GM12878 (cell line): ENCODE data around the gene CCDC34. TPM values are rescaled to one million over a fixed set of nuclear protein-coding genes. Genes with fewer than 3 reads are reported as not detected.

ENCODE experiments used
- ATAC-seq: fragments of 200-7000 bp; cut with Tn5 transposase; 3 replicates; pipeline ENCODE4 v1.9.1; 2020; ENCODE audit warnings: mild to moderate bottlenecking, moderate library complexity
- BruUV-seq: library from RNA; stranded (reverse); fragments of 400-500 nt; replicated peaks from 2 replicates; lab custom pipeline; 2021; lab: Mats Ljungman, UMichigan
- CTCF ChIA-PET: fragments of 300-600 bp; sonication (Branson Sonifier 250); formaldehyde crosslinking; extraction: SDS; loops from one replicate; lab custom pipeline; 2021; ENCODE audit warnings: inconsistent platforms; lab: Yijun Ruan, JAX
- POLR2A ChIA-PET: fragments of 350-600 bp; formaldehyde crosslinking; extraction: SDS; loops from one replicate; lab custom pipeline; 2021; ENCODE audit warnings: inconsistent platforms; lab: Charles Lee
- RAD21 ChIA-PET: fragments of 300-600 bp; sonication (Branson Sonifier 250); formaldehyde crosslinking; loops from one replicate; lab custom pipeline; 2023; ENCODE audit warnings: antibody characterized with exemption; ENCODE audit not compliant: unreplicated experiment; lab: Charles Lee
- SMC1A ChIA-PET: fragments of 300-600 bp; sonication (Branson Sonifier 250); formaldehyde crosslinking; loops from one replicate; lab custom pipeline; 2023; ENCODE audit not compliant: unreplicated experiment, uncharacterized antibody; lab: Charles Lee
- DNase-seq: peaks from one replicate; pipeline ENCODE4 v3.0.0-alpha.2; 2011; ENCODE audit warnings: low read depth, low spot score
- FAIRE-seq: peaks from 3 replicates; lab custom pipeline; 2011; peaks lifted over from hg19 to GRCh38; lab: Jason Lieb, UNC
- H2AFZ ChIP-seq: 2 replicates; pipeline ENCODE4 v1.6.0; 2011; ENCODE audit warnings: low read depth, low read length, control low read depth; ENCODE audit not compliant: control insufficient read depth
- H3K27ac ChIP-seq: 2 replicates; pipeline ENCODE4 v1.5.1; 2011; ENCODE audit warnings: control low read depth; ENCODE audit not compliant: control insufficient read depth, insufficient read depth
- H3K27me3 ChIP-seq, 2 experiments: replicated peaks in 1 of 2; 2 replicates each; pipeline versions ENCODE4 v1.6.0 to v1.6.1; 2011; ENCODE audit warnings: low read length in 1 of 2; ENCODE audit not compliant: control insufficient read depth in 2 of 2, insufficient read depth in 2 of 2
- H3K36me3 ChIP-seq, 2 experiments: 2 replicates each; pipeline ENCODE4 v1.5.1; 2011; ENCODE audit warnings: low read length in 1 of 2; ENCODE audit not compliant: control insufficient read depth in 2 of 2, insufficient read depth in 2 of 2
- H3K4me1 ChIP-seq: 2 replicates; pipeline ENCODE4 v1.6.1; 2011; ENCODE audit warnings: mild to moderate bottlenecking, low read length, moderate library complexity, mixed read lengths; ENCODE audit not compliant: control insufficient read depth, insufficient read depth
- H3K4me2 ChIP-seq: 2 replicates; pipeline ENCODE4 v1.6.0; 2011; ENCODE audit warnings: control low read depth; ENCODE audit not compliant: control insufficient read depth, insufficient read depth
- H3K4me3 ChIP-seq: fragments of 200-600 bp; sonication (generic); 2 replicates; pipeline ENCODE4 v1.5.1; 2016
- H3K79me2 ChIP-seq: 2 replicates; pipeline ENCODE4 v1.6.0; 2011; ENCODE audit warnings: low read length; ENCODE audit not compliant: control insufficient read depth, insufficient read depth
- H3K9ac ChIP-seq: 2 replicates; pipeline ENCODE4 v1.8.0; 2011; ENCODE audit warnings: low read length, control low read depth, mixed read lengths; ENCODE audit not compliant: control insufficient read depth, insufficient read depth
- H3K9me3 ChIP-seq: replicated peaks from 3 replicates; pipeline ENCODE4 v1.5.1; 2011; ENCODE audit warnings: mild to moderate bottlenecking, low read length; ENCODE audit not compliant: control insufficient read depth, insufficient read depth
- H4K20me1 ChIP-seq: 2 replicates; pipeline ENCODE4 v1.6.0; 2011; ENCODE audit not compliant: control insufficient read depth, insufficient read depth
- CBFB ChIP-seq: IDR thresholded peaks from 2 replicates; pipeline ENCODE4 v1.6.1; 2016; ENCODE audit warnings: antibody characterized with exemption, low read depth
- CBX3 ChIP-seq: fragments of 200-600 bp; sonication (generic); IDR thresholded peaks from 2 replicates; pipeline ENCODE4 v1.6.1; 2016; ENCODE audit warnings: low read depth, borderline replicate concordance
- CEBPB ChIP-seq, 2 experiments: fragments of 150-350 bp in 1 of 2; IDR thresholded peaks; 2 replicates each; pipeline ENCODE4 v1.6.1; 2012 to 2014; ENCODE audit warnings: low read depth in 2 of 2, low read length in 2 of 2, borderline replicate concordance in 1 of 2, inconsistent platforms in 1 of 2
- ETV6 ChIP-seq, 2 experiments: fragments of 450-650 bp in 1 of 2; IDR thresholded peaks in 1 of 2; conservative IDR thresholded peaks in 1 of 2; 2 replicates each; pipeline ENCODE4 v1.6.1; 2014; ENCODE audit warnings: antibody characterized with exemption in 1 of 2, borderline replicate concordance in 1 of 2, low read depth in 1 of 2, mild to moderate bottlenecking in 1 of 2, moderate library complexity in 1 of 2
- POLR2AphosphoS2 ChIP-seq: IDR thresholded peaks from 2 replicates; pipeline ENCODE4 v1.6.1; 2011; ENCODE audit warnings: low read depth, mild to moderate bottlenecking, low read length, improper control_type of control experiment, moderate library complexity
- SIX5 ChIP-seq: IDR thresholded peaks from 2 replicates; pipeline ENCODE4 v1.6.1; 2011; ENCODE audit warnings: mild to moderate bottlenecking, low read depth, low read length, moderate library complexity; ENCODE audit not compliant: severe bottlenecking
- SUZ12 ChIP-seq: fragments of 200-600 bp; sonication (generic); IDR thresholded peaks from one replicate; pipeline ENCODE4 v1.6.1; 2018; ENCODE audit warnings: antibody characterized with exemption, mild to moderate bottlenecking; ENCODE audit not compliant: unreplicated experiment
- ZNF217 ChIP-seq: fragments of 450-650 bp; IDR thresholded peaks from 2 replicates; pipeline ENCODE4 v1.6.1; 2017; ENCODE audit warnings: antibody characterized with exemption, mild to moderate bottlenecking
- ZNF622 ChIP-seq: fragments of 450-650 bp; IDR thresholded peaks from 2 replicates; pipeline ENCODE4 v1.6.1; 2017; ENCODE audit warnings: mild to moderate bottlenecking, inconsistent platforms
- WGBS: methylation state at CpG from one replicate; pipeline ENCODE4 v1.1.6; 2016; ENCODE audit warnings: low lambda C conversion rate; ENCODE audit not compliant: insufficient replicate concordance, insufficient coverage; ENCODE audit errors: missing lambda C conversion rate; 5-methylcytosine and 5-hydroxymethylcytosine counted together
- in situ Hi-C: fragments of 300-500 bp; cut with MboI; formaldehyde crosslinking; loops from 9 replicates; pipeline ENCODE4 v1.14.3; 2018; ENCODE audit warnings: mixed read lengths
- intact Hi-C: fragments of 100-400 bp; cut with micrococcal nuclease; formaldehyde crosslinking; loops from one replicate; pipeline ENCODE4 v1.14.2; 2022; ENCODE audit not compliant: unreplicated experiment
- polyA plus RNA-seq, 11 experiments: library from polyadenylated mRNA; depleted of rRNA in 4 of 11; unstranded in 6 of 11; stranded (reverse) in 5 of 11; fragments of >200 nt; fragmentation: Nextera tagmentation in 4 of 11; fragmentation: Illumina TruSeq in 1 of 11; extraction: Ambion mirVana in 4 of 11; extraction: Trizol in 1 of 11; gene quantifications; 1 replicate in 1 of 11; 2 replicates in 10 of 11; pipeline versions ENCODE4 v1.2.1 to v1.2.3, GENCODE V29; 2011 to 2016; ENCODE audit warnings: inconsistent platforms in 2 of 11, missing spikeins in 2 of 11, low read depth in 1 of 11
- total RNA-seq, 4 experiments: library from RNA; depleted of rRNA in 3 of 4; stranded (reverse); fragments of >200 nt in 3 of 4; fragmentation: Illumina TruSeq in 1 of 4; extraction: Trizol in 1 of 4; gene quantifications; 2 replicates each; pipeline versions ENCODE4 v1.2.1 to v1.2.3, GENCODE V29; 2013 to 2021
- TF ChIP-seq, protein P1 (sequence below): fragments of 450-650 bp; IDR thresholded peaks from 2 replicates; pipeline ENCODE4 v1.6.1; 2016; ENCODE audit warnings: mild to moderate bottlenecking
- TF ChIP-seq, protein P2 (sequence below): fragments of 450-650 bp; IDR thresholded peaks from 2 replicates; pipeline ENCODE4 v1.6.1; 2017; ENCODE audit warnings: mild to moderate bottlenecking, moderate library complexity
- TF ChIP-seq, protein P3 (sequence below): IDR thresholded peaks from 2 replicates; pipeline ENCODE4 v1.6.1; 2012; ENCODE audit warnings: low read depth, low read length, improper control_type of control experiment

The CCDC34 gene
- total and polyA plus RNA-seq, 10 of the 15 experiments (the other 5 are each of a cell fraction or from before 2014, with no cell fraction given), result 6.2 to 39.1 (median 14.6) TPM

DNA sequence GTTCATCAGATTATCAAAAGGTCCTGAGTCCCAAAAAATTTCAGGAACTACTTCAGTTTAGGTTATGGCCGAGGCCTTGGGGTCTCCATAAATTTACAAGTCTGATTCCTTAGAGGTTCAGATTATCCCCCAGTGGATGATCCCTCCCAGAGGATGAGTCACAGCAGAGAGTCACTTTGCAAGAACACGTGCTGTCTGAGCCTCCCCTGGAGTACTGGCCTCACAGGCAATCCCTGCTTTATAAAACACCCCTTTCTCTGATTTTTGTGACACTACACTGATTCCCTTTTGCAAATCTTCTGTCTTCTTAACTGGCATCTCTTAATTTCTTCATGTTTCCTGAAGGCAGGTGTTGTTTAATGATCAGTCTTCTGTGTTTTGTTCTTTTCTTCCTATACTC, 45.3 kb downstream of the CCDC34 start:
- in situ Hi-C loops, result no loop called here
- 67% methylated on average over 2 of the region's 2 CpGs for WGBS
- Histone ChIP-seq H3K36me3 (no peaks in the 10 kb centered on the region), H3K4me2 (no peak overlapping the region), H3K9me3 (no peaks in the 10 kb centered on the region), H3K27me3 (no peaks in the 10 kb centered on the region), H2AFZ (no peak overlapping the region), H3K4me1 (no peaks in the 10 kb centered on the region), H3K9ac (no peak overlapping the region), H3K4me3 (no peak overlapping the region), H4K20me1 (no peaks in the 10 kb centered on the region), H3K79me2 (no peaks in the 10 kb centered on the region), H3K27ac (no peak overlapping the region)
- FAIRE-seq (no peak), ATAC-seq (no peak), DNase-seq (no peak)
- SMC1A ChIA-PET, result interaction anchor here (0.6 kb wide), 1 partner anchor 178 kb away, joined by 3 read pairs; no protein-coding TSS in a partner anchor
- intact Hi-C loops, result no loop called here
- CTCF ChIA-PET, result interaction anchor here (0.8 kb wide), 1 partner anchor 1357 kb away, joined by 4 read pairs; no protein-coding TSS in a partner anchor
- POLR2A ChIA-PET, result no interaction called here
- no TSS peak for BruUV-seq
- RAD21 ChIA-PET, result interaction anchor here (0.9 to 1.5 kb wide), 2 partner anchors 21 to 84 kb away, joined by 4 read pairs; no protein-coding TSS in a partner anchor
- TF ChIP-seq SUZ12 (no peak), ZNF217 (no peak), ZNF622 (no peak), CEBPB (IDR thresholded peaks at IDR 0.05; ENCODE audit: borderline replicate concordance in 1 of 2, low read depth in 2 of 2, low read length in 2 of 2) (no peak), CBX3 (no peak), ETV6 (conservative IDR thresholded peaks at IDR 0.05 in 1 of 2, IDR thresholded peaks at IDR 0.05 in 1 of 2; ENCODE audit: borderline replicate concordance in 1 of 2, low read depth in 1 of 2) (no peak), CBFB (no peak), SIX5 (no peak), POLR2AphosphoS2 (no peak)
- TF ChIP-seq, protein P1, sequence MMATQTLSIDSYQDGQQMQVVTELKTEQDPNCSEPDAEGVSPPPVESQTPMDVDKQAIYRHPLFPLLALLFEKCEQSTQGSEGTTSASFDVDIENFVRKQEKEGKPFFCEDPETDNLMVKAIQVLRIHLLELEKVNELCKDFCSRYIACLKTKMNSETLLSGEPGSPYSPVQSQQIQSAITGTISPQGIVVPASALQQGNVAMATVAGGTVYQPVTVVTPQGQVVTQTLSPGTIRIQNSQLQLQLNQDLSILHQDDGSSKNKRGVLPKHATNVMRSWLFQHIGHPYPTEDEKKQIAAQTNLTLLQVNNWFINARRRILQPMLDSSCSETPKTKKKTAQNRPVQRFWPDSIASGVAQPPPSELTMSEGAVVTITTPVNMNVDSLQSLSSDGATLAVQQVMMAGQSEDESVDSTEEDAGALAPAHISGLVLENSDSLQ, result no peak
- TF ChIP-seq, protein P2, sequence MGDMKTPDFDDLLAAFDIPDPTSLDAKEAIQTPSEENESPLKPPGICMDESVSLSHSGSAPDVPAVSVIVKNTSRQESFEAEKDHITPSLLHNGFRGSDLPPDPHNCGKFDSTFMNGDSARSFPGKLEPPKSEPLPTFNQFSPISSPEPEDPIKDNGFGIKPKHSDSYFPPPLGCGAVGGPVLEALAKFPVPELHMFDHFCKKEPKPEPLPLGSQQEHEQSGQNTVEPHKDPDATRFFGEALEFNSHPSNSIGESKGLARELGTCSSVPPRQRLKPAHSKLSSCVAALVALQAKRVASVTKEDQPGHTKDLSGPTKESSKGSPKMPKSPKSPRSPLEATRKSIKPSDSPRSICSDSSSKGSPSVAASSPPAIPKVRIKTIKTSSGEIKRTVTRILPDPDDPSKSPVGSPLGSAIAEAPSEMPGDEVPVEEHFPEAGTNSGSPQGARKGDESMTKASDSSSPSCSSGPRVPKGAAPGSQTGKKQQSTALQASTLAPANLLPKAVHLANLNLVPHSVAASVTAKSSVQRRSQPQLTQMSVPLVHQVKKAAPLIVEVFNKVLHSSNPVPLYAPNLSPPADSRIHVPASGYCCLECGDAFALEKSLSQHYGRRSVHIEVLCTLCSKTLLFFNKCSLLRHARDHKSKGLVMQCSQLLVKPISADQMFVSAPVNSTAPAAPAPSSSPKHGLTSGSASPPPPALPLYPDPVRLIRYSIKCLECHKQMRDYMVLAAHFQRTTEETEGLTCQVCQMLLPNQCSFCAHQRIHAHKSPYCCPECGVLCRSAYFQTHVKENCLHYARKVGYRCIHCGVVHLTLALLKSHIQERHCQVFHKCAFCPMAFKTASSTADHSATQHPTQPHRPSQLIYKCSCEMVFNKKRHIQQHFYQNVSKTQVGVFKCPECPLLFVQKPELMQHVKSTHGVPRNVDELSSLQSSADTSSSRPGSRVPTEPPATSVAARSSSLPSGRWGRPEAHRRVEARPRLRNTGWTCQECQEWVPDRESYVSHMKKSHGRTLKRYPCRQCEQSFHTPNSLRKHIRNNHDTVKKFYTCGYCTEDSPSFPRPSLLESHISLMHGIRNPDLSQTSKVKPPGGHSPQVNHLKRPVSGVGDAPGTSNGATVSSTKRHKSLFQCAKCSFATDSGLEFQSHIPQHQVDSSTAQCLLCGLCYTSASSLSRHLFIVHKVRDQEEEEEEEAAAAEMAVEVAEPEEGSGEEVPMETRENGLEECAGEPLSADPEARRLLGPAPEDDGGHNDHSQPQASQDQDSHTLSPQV, result no peak
- TF ChIP-seq, protein P3, sequence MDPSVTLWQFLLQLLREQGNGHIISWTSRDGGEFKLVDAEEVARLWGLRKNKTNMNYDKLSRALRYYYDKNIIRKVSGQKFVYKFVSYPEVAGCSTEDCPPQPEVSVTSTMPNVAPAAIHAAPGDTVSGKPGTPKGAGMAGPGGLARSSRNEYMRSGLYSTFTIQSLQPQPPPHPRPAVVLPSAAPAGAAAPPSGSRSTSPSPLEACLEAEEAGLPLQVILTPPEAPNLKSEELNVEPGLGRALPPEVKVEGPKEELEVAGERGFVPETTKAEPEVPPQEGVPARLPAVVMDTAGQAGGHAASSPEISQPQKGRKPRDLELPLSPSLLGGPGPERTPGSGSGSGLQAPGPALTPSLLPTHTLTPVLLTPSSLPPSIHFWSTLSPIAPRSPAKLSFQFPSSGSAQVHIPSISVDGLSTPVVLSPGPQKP, result no peak
